IPS-18c (cell line): ENCODE measurements around the gene SH2B2.
"Not testable (repeated sequence)": the region's sequence is repeated elsewhere in the genome, so short reads cannot be mapped to it uniquely, and the experiment has no call there.

Experiments
- H3K4me3 ChIP-seq: 2 replicates; pipeline ENCODE4 v1.7.0; 2013; ENCODE audit warnings: low read depth, mild to moderate bottlenecking, low read length, moderate library complexity; ENCODE audit not compliant: insufficient read depth
- H3K9me3 ChIP-seq: one replicate; pipeline ENCODE4 v1.6.1; 2013; ENCODE audit warnings: mild to moderate bottlenecking, low read length, moderate library complexity; ENCODE audit not compliant: control insufficient read depth, insufficient read depth

Gene SH2B2

DNA sequence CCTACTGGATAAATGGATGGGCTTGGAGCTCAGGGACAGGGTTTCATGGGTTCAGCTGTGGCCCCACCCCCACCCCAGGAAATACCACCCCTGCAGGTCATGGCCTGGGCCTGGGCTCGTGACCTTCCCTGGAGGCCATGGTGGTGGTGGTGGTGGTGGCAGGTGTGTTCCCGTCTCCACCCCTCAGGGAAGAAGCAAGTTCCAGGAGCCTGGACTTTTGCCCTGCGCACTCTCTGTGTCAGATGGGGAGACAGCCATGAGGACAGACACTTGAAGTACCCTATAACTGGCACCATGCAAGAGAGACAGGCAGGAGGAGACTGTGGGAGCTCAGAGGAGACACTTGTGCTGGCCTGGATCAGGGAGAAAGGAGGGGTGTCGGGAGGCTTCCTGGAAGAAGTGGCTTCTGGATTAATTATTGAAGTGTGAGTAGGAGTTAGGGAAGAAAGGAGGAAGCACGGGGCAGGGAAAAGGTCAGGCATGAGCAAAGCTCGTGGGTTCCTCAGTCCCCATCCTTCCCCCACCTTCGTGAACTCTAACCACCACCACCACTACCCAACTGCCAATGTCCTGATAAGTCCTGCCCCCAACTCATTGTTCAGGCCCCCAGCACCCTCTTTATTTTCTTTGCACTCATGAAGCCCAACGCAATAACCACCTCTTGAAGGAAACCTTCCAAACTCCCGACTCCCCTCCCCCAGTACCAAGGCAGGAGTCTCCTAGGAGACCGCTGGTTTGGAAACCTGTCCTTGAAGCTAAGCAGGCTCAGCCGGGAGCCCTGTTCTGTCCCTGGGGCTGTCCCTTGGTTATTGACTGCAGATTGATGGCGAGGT lies 8.9 kb downstream of the SH2B2 start:
- no peaks in the 10 kb centered on the region for H3K9me3 ChIP-seq
- H3K4me3 ChIP-seq = no peak overlapping the region

DNA sequence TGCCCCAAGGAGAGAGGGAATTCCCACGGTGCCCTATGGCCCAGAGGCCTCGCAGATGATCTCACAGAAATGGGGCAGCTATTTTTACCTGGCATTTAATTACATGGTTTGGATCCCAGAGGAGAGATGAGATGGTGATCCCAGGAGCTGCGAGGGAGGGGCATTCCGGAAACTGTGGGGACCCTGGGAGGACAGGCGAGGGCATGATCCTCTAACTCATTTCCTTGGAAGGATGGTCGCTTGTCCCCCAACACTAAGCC lies 9.4 kb downstream of the SH2B2 start:
- no peak overlapping the region for H3K4me3 ChIP-seq
- no peaks in the 10 kb centered on the region for H3K9me3 ChIP-seq

DNA sequence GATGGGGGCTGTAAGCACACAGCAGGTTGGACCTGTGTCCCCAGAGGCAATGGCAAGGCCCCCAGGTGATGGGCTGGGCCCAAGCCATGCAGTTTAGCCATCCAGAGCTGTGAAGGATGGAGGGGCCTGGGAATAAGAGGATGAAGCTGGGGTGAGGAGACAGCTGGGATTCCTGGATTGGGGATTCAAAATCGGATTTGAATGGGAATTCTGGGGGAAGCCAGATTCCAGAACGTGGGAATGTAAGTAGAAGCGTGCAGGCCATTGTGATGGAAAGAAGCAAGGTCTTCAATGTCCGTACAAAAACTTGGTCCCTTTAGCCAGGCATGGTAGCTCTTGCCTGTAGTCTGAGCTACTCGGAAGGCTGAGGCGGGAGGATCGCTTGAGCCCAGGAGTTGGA lies 9.8 kb downstream of the SH2B2 start:
- H3K4me3 ChIP-seq = no peak overlapping the region
- no peaks in the 10 kb centered on the region for H3K9me3 ChIP-seq

DNA sequence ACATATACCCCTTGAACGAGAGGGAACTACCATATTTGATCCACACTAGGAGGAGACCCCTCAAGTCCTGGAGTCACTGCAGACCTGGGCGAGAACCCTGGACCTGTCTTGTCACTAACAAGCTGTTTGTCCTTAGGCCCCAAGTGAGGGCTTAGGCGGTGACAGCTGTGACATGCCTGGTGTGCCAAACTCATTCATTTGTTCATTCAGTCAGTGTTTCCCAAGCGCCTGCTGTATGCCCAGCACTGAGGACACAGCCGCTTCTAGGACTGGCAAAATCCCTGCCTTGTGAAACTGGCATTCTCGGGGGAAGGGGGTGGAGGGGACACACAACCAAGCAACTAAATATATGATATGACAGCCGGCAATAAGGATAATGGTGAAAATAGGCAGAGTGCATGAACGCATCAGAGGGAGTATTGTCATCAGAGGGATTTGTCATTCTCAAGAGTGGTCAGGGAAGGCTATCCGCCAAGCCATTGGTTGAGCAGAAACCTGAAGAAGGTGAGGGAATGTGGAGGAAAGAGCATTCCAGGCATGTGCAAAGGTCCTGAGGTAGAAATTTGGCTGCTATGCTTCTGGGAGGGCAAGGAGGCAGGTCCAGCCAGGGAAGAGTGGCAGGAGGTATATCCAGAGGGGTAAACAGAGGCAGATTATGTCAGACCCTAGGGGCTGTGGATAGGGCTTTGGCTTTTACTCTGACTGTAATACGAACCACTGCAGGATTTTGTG lies 11.0 kb downstream of the SH2B2 start:
- no peak overlapping the region for H3K4me3 ChIP-seq
- no peaks in the 10 kb centered on the region for H3K9me3 ChIP-seq

DNA sequence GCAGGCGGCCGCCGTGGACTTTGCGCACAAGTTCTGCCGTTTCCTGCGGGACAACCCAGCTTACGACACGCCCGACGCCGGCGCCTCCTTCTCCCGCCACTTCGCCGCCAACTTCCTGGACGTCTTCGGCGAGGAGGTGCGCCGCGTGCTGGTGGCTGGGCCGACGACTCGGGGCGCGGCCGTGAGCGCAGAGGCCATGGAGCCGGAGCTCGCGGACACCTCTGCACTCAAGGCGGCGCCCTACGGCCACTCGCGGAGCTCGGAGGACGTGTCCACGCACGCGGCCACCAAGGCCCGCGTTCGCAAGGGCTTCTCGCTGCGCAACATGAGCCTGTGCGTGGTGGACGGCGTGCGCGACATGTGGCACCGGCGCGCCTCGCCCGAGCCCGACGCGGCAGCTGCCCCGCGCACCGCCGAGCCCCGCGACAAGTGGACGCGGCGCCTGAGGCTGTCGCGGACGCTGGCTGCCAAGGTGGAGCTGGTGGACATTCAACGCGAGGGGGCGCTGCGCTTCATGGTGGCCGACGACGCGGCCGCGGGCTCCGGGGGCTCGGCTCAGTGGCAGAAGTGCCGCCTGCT lies 14.1 kb downstream of the SH2B2 start:
- H3K9me3 ChIP-seq = no peaks in the 10 kb centered on the region
- H3K4me3 ChIP-seq = no peak overlapping the region

DNA sequence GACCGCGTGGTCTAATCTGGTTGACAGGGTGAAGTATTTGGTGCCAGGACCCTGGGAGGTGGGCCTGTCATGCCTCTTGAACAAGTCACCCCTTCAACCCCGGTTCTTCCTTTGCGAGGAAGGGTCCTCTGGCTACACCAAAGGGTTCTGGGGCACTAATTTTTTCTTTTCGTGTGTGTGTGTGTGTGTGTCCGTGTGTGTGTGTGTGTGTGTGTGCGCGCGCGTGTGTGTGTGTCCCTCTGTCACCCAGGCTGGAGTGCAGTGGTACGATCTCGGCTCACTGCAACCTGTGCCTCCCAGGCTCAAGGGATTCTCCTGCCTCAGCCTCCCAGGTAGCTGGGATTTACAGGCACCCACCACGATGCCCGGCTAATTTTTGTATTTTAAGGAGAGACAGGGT lies 14.7 kb downstream of the SH2B2 start:
- not testable (repeated sequence) for H3K9me3 ChIP-seq, H3K4me3 ChIP-seq

DNA sequence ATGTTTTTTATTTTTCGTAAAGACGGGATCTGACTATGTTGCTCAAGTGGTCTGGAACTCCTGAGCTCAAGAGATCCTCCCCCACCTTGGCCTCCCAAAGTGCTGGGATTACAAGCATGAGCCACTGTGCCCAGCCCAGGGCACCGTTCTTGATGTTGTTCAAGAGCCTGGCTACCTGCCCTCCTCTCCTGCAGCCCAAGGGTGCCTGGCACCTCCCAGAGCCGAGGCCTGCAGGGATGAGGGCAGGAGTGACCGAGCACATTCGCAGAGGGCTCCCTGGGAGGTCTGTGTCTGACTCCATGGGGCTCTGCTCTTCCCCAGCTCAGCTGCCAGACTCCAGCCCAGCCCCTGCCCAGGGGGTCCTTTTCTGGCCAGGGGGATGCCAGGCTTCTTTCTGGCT lies 15.4 kb downstream of the SH2B2 start:
- no peaks in the 10 kb centered on the region for H3K9me3 ChIP-seq
- H3K4me3 ChIP-seq = no peak overlapping the region

DNA sequence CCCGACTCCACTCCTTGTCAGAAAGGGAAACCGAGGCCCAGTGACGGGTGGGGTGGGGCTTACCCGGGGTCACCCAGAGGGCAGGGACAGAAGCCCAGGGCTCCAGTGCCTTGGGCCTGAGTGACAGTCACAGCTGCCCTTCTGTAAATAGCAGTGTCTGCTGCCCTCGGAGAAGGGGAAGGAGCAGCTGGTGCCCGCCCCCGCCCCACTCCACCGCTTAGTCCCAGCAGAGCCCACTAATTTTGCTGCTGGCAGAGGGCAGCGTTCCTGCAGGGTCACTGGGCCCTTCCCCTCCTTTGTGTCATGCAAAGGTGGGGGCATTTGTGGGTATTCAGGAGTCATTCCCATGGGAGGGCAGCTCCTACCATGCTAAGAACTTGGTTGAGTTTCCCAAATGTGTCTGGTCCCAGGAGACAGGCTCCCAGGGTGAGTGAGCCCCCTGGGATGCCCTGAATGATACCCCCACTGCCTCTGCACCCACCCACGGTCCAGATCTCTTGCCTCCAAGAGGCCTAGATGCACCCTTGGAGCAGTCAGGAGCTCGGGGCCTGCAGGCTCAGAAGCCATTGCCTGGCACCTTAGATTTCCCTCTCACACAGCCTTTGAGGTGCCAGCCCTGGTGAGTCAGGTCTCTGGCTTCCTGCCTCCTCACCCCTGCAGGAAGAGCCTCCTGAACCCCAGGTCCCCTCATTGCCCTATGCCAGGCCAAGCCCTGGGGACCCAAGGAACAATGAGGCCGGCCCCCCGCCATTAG lies 17.2 kb downstream of the SH2B2 start:
- H3K9me3 ChIP-seq = no peaks in the 10 kb centered on the region
- no peak overlapping the region for H3K4me3 ChIP-seq

DNA sequence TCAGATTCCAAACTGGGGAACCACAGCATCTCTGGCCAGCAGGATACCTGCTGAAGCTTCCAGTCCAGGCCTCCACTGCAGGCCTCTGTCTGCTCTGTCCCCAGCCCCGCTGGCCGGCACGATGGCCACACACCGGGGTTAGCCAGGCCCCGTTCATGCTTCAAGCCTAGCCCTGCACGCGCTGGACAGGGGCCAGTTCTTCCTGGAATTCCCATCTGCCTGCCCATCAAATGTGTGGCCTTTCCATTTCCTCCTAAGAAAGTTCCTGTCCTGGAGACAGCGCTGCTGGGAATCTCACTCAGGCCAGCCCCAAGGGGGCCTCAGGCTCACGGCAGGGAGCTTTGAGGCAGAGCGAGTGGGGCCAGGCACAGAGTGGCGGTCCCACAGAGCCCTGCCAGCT lies 18.0 kb downstream of the SH2B2 start:
- no peaks in the 10 kb centered on the region for H3K9me3 ChIP-seq
- H3K4me3 ChIP-seq = no peak overlapping the region

DNA sequence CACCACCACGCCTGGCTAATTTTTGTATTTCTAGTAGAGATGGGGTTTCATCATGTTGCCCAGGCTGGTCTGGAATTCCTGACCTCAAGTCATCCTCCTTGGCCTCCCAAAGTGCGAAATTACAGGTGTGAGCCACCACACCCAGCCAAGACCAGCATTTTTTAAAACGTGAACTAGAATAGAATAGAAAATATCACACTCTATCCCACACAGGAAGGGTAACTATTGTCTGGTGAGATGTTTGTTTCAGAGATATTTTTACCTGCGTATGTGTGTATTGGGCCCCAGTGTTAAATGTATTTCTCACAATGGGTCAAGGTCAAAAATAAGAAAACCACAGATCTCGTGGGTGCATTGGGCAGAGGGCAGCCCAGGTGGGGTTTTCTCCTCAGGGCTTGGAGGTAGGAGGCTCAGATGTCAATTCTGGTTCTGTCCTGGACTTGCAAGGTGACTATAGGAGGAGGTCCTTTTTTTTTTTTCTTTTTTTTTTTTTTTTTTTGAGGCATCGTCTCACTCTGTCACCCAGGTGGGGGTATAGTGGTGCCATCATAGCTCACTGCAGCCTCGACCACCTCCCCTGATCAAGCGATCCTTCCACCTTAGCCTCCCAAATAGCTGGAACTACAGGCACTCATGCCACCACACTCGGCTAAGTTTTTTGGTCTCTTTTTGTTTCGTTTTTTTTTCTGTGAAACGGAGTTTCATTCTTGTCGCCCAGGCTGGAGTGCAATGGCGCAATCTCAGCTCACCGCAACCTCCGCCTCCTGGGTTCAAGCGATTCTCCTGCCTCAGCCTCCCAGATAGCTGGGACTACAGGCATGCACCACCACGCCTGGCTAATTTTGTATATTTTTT lies 19.0 kb downstream of the SH2B2 start:
- Histone ChIP-seq H3K9me3 (no peaks in the 10 kb centered on the region), H3K4me3 (no peak overlapping the region)

DNA sequence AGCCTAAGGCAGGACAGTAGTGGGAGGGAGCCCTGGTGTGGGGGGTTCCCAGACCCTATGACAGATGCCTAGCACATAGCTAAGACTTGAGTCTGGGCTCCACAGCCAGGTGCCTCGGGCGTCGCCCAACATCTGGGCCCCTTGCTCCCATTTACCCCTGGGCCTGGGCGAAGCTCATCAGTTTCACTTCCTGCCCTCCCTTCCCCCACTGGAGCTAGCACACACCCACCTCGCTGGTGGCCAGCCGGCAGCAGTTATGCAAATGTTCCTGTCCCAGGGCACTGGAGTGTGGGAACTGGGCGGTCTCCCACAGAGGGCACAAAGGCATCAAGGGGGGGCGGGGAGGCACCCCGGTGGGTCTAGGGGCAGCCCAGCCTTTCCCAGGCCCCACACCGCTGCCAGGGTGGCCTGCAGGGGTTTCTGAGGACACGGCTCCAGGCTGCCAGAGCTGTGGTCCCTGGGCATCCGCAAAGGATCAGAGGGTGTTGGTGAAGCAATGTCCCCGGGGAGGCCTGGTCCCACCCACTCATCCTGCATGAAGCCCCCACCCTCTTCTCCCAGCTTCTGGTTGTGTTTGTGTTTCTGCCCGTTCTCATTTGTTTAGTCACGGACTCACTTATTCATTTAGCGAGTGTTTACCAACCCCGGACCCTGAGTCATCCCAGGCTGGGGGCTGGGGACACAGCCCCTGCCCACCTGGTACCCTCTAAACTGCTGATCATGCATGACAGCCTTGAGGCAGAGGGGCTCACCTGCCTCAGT lies 20.4 kb downstream of the SH2B2 start:
- Histone ChIP-seq H3K4me3 (no peak overlapping the region; the same call in 1 of the 2 replicates), H3K9me3 (no peaks in the 10 kb centered on the region)

DNA sequence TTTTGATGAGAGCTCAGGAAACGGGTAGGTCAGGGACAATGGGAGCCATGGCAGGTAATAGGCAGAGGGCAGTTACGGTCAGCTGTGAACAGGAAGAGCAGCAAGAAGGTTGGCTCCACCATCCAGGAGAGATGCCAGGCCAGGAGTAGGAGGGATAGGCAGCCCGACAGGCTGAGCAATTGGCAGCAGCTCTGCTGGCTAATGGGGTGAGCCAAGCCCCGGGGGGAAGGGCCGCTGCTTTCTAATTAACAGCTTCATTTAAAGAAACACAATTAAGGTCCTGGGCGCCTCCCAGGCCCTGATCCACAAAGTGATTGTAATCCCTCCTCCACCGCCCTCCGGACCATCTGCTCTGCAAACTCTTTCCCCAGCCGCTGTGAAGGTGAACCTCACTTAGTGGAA lies 23.7 kb downstream of the SH2B2 start:
- H3K4me3 ChIP-seq = no peak overlapping the region
- H3K9me3 ChIP-seq = no peaks in the 10 kb centered on the region

DNA sequence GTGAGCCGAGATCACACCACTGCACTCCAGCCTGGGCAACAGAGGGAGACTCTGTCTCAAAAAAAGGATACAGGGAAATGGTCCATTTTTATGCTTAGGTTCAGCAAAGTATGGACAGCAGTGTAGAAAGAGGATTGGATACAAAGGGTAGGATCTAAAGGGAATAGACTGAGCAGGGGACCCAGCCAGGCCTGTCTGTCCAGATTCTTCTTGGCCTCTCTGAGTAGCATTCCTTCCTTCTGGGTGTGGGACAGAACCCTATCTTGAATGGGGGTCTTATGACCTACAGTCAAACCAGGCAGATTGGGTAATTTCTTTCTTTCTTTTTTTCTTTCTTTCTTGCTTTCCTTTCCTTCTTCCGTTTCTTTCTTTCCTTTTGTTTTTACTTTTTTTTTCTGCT lies 25.6 kb downstream of the SH2B2 start:
- Histone ChIP-seq H3K4me3 (no peak overlapping the region), H3K9me3 (no peaks in the 10 kb centered on the region)

DNA sequence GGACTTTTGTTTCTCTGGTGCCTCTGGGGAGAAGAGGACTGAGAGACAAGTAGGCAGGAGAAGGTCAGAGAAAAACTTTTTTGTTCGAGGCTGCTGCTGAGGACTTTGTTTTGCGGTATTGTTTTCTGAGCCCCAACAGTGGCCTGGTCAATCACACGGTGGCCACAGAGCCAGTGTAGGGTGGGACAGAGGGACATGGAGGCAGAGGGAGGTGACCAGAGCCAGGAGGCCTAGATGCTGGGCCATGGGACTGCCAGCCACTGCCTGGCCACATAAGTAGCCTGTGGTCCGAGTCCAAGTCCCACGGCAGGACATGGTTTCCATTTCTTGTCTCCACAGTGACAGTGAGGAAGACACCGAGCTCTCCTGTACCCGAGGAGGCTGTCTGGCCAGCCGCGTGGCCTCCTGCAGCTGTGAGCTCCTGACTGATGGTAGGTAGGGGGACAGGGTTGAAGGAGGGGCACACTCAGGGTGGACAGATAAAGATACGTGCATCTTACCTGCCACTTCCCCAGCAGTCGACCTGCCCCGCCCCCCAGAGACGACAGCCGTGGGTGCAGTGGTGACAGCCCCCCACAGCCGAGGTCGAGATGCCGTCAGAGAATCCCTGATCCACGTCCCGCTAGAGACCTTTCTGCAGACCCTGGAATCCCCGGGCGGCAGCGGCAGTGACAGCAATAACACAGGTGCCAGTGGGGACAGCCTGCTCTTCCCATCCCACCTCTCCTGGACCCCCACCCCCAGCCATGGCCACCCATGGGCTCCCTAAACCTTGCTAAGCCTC lies 27.5 kb downstream of the SH2B2 start:
- no peaks in the 10 kb centered on the region for H3K9me3 ChIP-seq
- H3K4me3 ChIP-seq = no peak overlapping the region

DNA sequence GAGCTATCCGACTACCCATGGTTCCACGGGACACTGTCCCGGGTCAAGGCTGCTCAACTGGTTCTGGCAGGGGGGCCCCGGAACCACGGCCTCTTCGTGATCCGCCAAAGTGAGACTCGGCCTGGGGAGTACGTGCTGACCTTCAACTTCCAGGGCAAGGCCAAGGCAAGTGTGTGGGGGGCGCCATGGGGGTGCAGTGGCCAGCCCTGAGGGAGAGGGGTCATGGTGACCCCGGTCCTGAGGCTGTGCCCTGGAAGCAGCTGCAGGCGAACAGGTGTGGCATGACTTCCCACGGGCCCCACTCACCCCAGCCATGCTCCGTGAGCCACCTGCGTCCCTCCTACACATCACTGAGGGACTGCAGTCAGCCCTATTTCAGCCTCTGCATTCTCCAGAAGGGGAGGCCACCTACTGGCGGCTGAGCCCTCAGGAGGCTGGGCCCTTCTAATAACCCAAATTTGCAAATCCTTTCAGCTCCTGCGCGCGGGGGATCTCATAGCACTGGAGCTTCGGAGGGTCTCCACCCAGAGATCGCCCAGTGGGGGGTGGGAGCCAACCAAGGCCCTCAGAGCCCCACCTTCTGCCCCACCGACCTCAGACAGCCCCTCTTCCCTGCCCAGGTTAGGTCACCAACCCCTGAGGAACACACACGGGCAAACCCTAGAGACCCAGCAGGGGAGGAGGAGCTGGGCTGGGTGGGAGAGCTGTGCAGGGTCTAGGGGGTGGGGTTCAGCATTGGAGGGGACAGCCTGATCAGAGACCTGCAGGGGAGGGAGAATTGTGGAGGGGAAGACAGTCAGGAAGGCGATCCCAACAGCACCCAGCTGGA lies 30.8 kb downstream of the SH2B2 start:
- H3K4me3 ChIP-seq = no peak overlapping the region
- no peaks in the 10 kb centered on the region for H3K9me3 ChIP-seq
